HUES6 (cell line): Measurements from ENCODE around the gene DCLRE1B.

ENCODE experiments used
- H3K27ac ChIP-seq: 2 replicates; pipeline ENCODE4 v1.7.0; 2013; ENCODE audit warnings: low read depth, mild to moderate bottlenecking, low read length, inconsistent platforms
- H3K27me3 ChIP-seq: 2 replicates; pipeline ENCODE4 v1.6.1; 2013; ENCODE audit warnings: low read length; ENCODE audit not compliant: control insufficient read depth, insufficient read depth
- H3K36me3 ChIP-seq: 2 replicates; pipeline ENCODE4 v1.6.1; 2013; ENCODE audit warnings: low read length; ENCODE audit not compliant: control insufficient read depth, insufficient read depth
- H3K4me1 ChIP-seq: 2 replicates; pipeline ENCODE4 v1.6.1; 2013; ENCODE audit warnings: low read length; ENCODE audit not compliant: control insufficient read depth, insufficient read depth
- H3K4me3 ChIP-seq: 2 replicates; pipeline ENCODE4 v1.5.1; 2013; ENCODE audit warnings: low read depth, low read length
- H3K9ac ChIP-seq: one replicate; pipeline ENCODE4 v1.6.1; 2013; ENCODE audit warnings: mild to moderate bottlenecking, low read length
- H3K9me3 ChIP-seq: 2 replicates; pipeline ENCODE4 v1.6.1; 2013; ENCODE audit warnings: low read depth, low read length; ENCODE audit not compliant: control insufficient read depth, insufficient read depth

The DCLRE1B gene

DNA sequence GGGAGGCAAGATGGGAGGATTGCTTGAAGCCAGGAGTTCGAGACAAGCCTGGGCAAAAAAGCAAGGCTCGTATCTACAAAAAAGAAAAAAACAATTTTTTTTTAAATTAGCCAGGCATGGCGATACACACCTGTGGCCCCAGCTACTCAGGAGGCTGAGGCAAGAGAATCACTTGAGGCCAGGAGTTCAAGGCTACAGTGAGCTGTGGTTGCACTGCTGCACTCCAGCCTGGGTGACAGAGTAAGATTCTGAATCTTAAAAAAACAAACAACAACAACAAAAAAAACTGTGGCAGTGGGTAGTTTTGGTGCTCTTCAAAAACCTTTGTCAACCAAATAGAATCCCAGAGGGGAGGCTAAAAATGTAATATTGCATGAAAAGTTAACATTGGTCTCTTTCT lies 34.3 kb upstream of the DCLRE1B start:
- H3K4me3 ChIP-seq: no peak overlapping the region
- H3K9ac ChIP-seq: no peak overlapping the region
- H3K27ac ChIP-seq: no peak overlapping the region
- peaks cover 5% of the 10 kb centered on the region; the same call in 1 of the 2 replicates for H3K4me1 ChIP-seq
- H3K9me3 ChIP-seq: no peaks in the 10 kb centered on the region
- H3K36me3 ChIP-seq: no peaks in the 10 kb centered on the region
- H3K27me3 ChIP-seq: no peaks in the 10 kb centered on the region

DNA sequence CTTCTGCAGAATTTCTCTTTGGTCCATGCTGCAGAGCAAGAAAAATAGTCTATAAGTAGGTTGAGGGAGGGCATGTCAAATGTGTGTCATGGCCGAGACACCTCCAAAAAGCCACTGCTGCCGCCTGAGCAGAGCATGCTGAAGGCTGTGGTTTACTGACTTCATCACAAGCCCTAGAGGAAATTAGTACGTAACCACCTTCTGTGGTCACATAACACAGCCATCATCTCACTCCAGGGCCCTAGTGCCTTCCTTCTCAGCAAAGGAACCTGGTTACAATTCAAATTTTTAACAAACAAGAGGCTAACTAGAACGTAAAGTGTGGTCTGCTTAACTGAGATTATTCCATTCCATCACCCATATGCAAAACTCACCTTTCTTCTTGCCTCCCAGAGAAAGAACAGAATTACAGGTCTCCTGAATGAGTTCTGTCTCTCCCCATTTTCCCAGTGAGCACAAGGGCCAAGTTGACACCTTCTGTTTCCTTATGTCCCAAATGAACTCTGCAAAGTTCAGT lies 33.5 kb upstream of the DCLRE1B start, which contains the start of gene PTPN22:
Gene PTPN22 (minus strand): TSS at position 116 of the 517 bp plus-strand sequence.
- Histone ChIP-seq H3K4me1 (peaks cover 5% of the 10 kb centered on the region; the same call in 1 of the 2 replicates), H3K9ac (no peak within 1 kb of the TSS), H3K9me3 (no peaks in the 10 kb centered on the region), H3K27me3 (no peaks in the 10 kb centered on the region), H3K27ac (no peak within 1 kb of the TSS), H3K36me3 (no peaks in the 10 kb centered on the region), H3K4me3 (no peak within 1 kb of the TSS)

DNA sequence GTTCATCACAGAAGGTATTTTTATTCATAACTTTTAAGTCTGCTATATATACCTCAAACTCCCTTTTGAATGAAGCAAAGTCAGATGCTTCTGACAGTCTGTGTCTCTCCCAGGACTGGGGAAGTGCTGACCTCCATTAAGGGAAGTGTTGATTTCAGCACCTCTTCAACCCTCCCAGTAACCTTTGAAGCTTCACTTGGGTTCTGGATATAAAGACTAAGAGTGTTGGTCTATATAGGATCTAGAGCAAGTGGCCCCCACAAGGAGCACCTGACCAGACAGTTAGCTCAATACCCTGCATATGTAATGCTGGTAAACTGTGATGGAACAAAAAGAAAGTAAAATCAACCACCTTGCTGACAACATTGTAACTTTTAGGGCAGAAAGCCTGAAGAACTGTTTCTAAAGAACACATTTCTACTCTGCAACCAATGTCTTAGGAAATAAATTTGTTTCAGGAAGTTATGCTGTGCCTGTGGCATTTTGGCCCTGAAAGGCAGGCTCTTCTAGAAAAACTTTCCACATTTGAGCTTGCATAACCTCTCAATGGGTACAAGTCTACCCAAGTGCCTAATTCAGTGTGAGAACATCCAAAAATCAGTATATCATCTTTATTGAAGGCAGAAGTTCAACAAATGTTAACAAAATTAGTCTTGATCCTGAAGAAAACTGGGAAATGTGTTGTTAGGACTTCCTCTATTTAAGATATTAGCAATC lies 32.7 kb upstream of the DCLRE1B start:
- Histone ChIP-seq H3K4me3 (no peak overlapping the region), H3K4me1 (peaks cover 5% of the 10 kb centered on the region; the same call in 1 of the 2 replicates), H3K9me3 (no peaks in the 10 kb centered on the region), H3K27me3 (no peaks in the 10 kb centered on the region), H3K9ac (no peak overlapping the region), H3K36me3 (no peaks in the 10 kb centered on the region), H3K27ac (no peak overlapping the region)

DNA sequence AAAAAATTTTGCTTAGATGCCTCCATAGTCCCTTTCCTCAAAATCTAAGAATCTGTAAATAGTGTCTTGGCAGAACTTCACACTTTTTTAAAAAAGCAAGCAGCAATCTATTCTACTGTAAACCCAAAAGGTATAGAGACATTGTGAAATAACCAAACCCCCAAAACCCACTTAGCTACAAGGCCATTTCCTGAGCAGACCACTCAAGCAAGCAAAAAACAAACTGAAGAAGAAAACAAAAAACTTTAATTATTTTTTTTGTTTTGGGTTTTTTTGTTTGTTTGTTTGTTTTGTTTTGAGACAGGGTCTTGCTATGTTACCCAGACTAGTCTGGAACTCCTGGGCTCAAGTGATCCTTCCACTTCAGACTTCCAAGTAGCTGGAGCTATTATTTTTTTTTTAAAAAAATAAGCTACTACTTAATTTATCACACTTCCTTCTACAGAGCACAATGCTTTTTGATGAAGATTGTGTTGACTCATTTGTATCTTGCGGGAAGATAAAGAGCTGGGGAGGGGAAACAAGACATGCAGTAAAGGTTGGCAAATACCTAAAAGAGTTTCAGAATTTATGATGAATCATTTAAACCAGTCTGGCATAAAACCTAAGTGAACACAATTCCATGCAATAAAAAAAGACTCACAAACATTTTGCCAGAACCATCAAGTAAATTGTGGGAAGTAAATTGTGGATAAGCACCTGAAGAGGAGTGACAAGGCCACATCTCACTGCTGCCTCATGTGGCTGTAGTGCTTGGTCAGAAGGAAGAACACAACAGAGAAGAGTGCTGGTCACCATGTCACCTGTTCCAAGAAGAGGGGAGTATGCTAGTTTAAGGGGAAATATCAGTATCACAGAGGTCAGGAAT lies 30.9 kb upstream of the DCLRE1B start:
- peaks cover 5% of the 10 kb centered on the region; the same call in 1 of the 2 replicates for H3K4me1 ChIP-seq
- H3K4me3 ChIP-seq: no peak overlapping the region
- H3K9me3 ChIP-seq: no peaks in the 10 kb centered on the region
- H3K9ac ChIP-seq: no peak overlapping the region
- no peaks in the 10 kb centered on the region for H3K27me3 ChIP-seq
- H3K27ac ChIP-seq: no peak overlapping the region
- H3K36me3 ChIP-seq: no peaks in the 10 kb centered on the region

DNA sequence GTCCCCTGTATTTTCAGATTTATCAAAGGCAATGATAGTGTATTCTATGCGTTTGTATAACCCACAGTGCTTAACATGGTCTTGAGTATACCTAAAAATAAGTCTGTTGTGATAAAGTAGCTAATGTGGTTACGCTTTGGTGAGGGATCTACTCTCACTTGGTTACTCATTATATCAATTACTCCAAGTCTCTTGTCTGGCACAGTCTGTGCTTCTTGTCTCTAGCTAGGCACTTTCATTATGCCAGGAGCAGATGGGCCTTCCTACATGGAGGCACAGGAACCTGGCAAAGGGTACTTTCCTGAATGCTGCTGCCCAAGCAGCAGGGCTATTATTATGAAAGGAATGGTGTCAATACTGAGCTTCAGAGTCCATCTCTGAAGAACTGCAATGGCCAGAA lies 29.4 kb upstream of the DCLRE1B start:
- no peaks in the 10 kb centered on the region for H3K9me3 ChIP-seq
- H3K4me3 ChIP-seq: no peak overlapping the region
- peaks cover 11% of the 10 kb centered on the region; the same call in 1 of the 2 replicates for H3K4me1 ChIP-seq
- no peak overlapping the region for H3K9ac ChIP-seq
- H3K27me3 ChIP-seq: no peaks in the 10 kb centered on the region
- H3K36me3 ChIP-seq: no peaks in the 10 kb centered on the region
- no peak overlapping the region for H3K27ac ChIP-seq

DNA sequence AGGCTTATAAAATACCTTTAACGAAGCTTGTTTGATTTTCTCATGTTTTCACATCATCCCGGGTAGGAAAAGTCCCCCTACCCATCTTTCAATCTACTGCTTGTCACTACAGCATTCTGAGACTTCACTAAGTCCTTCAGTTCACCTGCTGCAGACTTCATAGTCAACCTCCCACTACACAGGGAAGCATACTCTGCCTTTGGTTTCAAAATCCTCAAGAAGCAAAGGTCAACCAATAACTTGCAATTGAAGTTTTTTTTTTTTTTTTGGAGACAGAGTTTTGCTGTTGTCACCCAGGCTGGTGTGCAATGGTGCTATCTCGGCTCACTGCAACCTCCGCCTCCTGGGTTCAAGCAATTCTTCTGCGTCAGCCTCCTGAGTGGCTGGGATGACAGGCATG lies 28.9 kb upstream of the DCLRE1B start:
- H3K9ac ChIP-seq: no peak overlapping the region
- peaks cover 13% of the 10 kb centered on the region; the same call in 1 of the 2 replicates for H3K4me1 ChIP-seq
- no peaks in the 10 kb centered on the region for H3K27me3 ChIP-seq
- H3K9me3 ChIP-seq: no peaks in the 10 kb centered on the region
- no peak overlapping the region for H3K27ac ChIP-seq
- H3K4me3 ChIP-seq: no peak overlapping the region
- no peaks in the 10 kb centered on the region for H3K36me3 ChIP-seq

DNA sequence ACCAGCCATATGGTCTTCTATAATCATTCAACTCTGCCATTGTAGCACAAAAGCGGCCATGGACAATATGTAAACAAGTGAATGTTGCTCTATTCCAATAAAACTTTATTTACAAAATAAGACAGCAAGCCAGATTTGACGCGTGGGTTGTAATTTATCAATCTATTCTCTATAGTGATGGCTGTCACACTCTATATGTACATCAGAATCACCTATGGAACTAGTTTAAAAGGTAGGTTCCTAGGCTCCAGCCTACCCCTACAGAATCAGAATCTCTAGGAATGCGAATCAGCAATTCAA lies 25.4 kb upstream of the DCLRE1B start:
- no peak overlapping the region for H3K27ac ChIP-seq
- no peak overlapping the region for H3K9ac ChIP-seq

DNA sequence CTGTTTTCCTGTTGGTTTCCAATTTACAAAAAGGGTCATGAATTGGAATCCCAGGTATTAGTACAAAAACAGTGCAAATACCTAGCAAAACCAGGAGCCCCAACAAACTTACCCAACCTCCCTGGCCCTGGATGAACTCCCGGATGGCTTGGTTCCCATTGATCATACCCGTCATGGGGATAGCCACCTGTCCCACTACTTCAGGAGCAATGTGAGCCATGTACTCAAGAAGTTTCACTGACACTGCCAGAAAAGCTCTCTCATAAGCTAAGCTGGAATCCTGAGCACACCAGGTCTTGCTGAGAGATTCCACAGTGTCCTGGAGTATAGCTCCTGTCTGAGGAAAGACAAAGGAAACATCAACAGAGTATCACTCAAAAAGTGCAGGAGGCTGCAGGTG lies 23.5 kb upstream of the DCLRE1B start:
- Histone ChIP-seq H3K27ac (no peak overlapping the region), H3K4me3 (no peak overlapping the region), H3K9me3 (no peaks in the 10 kb centered on the region), H3K9ac (no peak overlapping the region), H3K4me1 (0 out of 2 replicates have a peak, but pooled peaks cover 8% of the 10 kb centered on the region), H3K36me3 (no peaks in the 10 kb centered on the region), H3K27me3 (no peaks in the 10 kb centered on the region)

More for the DNA sequence above, 25.4 kb upstream of the DCLRE1B start:
- Histone ChIP-seq H3K4me3 (no peak overlapping the region), H3K36me3 (no peaks in the 10 kb centered on the region), H3K9me3 (no peaks in the 10 kb centered on the region), H3K27me3 (no peaks in the 10 kb centered on the region), H3K4me1 (0 out of 2 replicates have a peak, but pooled peaks cover 8% of the 10 kb centered on the region)

DNA sequence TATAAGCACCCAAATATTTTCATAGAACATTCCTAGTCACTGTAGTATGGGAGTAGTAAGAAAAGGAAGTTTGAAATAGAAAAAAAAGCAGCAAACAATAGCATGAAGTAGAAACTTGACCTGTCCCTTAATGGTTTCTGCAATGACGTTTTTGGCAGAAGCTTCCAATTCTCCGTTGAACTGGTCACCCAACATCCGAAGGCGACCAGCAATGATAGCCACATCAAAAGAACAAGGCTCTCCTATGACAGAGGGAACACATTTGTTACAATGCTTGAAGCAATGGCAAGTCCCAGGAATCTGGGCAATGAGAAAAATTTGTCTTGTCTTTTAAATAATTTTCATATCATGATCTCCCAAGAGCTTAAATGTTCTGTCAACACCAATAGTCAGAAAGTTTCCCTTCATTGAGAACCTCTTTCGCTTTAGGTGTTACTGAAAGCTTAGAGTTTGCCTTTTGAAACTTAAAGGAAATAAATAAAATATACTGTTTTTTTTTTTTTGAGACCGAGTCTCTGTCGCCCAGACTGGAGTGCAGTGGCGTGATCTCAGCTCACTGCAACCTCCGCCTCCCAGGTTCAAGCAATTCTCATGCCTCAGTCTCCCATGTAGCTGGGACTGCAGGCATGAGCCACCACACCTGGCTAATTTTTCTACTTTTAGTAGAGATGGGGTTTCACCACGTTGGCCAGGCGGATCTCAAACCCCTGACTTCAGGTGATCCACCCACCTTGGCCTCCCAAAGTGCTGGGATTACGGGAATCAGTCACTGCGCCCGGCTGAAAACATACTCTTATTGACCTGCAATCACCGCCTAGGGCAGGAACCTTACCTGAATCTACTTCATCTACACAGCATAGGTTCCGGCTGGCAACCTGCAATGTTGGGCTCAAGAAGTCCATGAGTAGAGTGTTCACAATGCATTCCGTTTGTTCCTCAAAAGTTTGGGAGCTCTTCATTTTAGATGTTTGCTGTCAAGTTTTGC lies 18.4 kb upstream of the DCLRE1B start:
- Histone ChIP-seq H3K9me3 (no peaks in the 10 kb centered on the region), H3K27ac (no peak overlapping the region), H3K36me3 (no peaks in the 10 kb centered on the region), H3K9ac (no peak overlapping the region), H3K27me3 (no peaks in the 10 kb centered on the region), H3K4me1 (no peaks in the 10 kb centered on the region), H3K4me3 (no peak overlapping the region)

DNA sequence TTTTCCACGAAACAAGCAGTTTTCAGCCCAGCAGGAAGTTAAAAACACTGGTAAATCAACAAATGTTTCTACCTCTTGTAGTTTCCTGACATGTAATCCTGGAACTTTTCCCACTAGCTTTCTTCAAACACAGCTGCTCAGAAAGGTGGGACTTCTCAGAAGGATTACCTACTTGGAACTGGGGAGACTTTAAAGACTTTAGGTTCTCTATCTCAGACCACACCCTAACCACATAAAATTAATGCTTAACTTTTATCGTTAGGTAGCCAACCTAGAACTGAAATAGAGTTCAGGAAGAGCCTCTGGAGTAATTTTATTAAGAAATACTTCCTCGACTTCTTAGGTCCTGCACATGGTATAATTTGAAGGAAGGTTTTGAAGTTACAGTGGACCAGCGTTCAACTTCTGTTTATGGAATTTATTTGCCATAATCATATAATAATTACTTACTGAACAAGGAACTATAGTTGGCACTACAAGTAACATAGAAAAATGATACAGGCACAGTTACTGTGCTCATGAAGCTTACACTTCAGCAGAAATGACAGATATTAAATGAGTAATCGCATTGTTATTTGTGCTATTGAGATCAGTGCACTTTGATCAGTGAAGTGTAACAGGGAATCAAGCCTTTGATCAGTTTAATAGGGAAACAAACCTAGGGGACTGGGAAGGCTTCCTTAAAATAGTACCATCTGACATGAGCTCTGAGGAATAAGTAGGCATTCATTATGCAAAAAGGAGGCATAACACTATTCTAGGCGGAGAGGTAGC lies 17.5 kb upstream of the DCLRE1B start, which contains the start of gene BCL2L15:
Gene BCL2L15 (minus strand): TSS at position 180 of the 774 bp plus-strand sequence. CDS start 206 bp downstream, outside the sequence.
- H3K27me3 ChIP-seq: no peaks in the 10 kb centered on the region
- no peak within 1 kb of the TSS for H3K4me3 ChIP-seq

More for the DNA sequence above, 17.5 kb upstream of the DCLRE1B start, which contains the start of gene BCL2L15:
- Histone ChIP-seq H3K27ac (no peak within 1 kb of the TSS), H3K4me1 (no peaks in the 10 kb centered on the region), H3K9me3 (no peaks in the 10 kb centered on the region), H3K36me3 (no peaks in the 10 kb centered on the region), H3K9ac (no peak within 1 kb of the TSS)
